Inferior parietal cortex (tissue), 1 donor: Measurements from ENCODE around the gene GIMAP2.
"Not testable (repeated sequence)": the region's sequence is repeated elsewhere in the genome, so short reads cannot be mapped to it uniquely, and the experiment has no call there.

ENCODE experiments used
- DNase-seq: peaks from one replicate; pipeline ENCODE4 v3.0.0-alpha.2; 2016; ENCODE audit errors: extremely low spot score

GIMAP2 gene

GRCh38 chr7:150676854-150677253, 8.7 kb upstream of the GIMAP2 start:
- not testable (repeated sequence) for DNase-seq

- not testable (repeated sequence) for DNase-seq
Measured at GRCh38 chr7:150678601-150679000, 6.9 kb upstream of the GIMAP2 start.

GRCh38 chr7:150680364-150680763, 5.1 kb upstream of the GIMAP2 start:
- not testable (repeated sequence) for DNase-seq

- DNase-seq: peak; percentile 15
Measured at GRCh38 chr7:150686030-150686631, 625 bp downstream of the GIMAP2 start.

DNA sequence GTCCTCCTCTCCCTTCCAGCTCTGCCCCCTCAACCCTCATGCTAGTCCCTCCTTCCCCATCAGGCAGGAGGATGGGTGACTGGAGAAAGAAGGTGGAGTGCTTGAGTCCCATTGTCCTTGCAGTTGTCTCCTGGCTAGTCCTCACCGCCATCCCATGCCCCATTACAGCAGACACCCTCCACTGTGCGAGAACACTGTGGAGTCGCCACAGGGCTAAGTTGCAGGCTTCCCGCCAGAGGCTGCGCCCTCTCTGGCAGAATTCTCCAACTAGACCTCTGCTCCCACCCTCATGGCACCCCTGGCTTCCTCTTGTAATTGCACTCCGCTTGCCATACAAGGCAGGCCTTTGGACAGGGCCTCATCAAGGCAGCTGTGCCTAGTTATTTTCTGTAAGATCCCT, 3.1 kb downstream of the GIMAP2 start:
- no peak for DNase-seq

- DNase-seq: no peak
Measured at GRCh38 chr7:150695654-150696053, 10.1 kb downstream of the GIMAP2 start.

DNA sequence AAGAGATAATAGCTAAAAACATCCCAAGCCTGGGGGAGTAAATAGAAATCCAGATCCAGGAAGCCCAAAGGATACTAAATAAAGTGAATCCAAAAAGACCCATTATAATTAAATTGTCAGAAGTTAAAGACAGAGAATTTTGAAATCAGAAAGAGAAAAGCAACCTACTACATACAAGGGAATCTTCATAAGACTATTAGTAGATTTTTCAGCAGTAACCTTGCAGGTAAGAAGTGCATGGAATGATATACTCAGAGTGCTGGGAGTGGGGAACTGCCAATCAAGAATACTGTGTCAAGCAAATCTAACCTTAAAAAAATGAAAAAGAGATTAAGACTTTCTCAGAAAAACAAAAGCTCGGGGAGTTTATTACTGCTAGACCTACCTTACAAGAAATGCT, 17.7 kb downstream of the GIMAP2 start:
- no peak for DNase-seq

- DNase-seq: no peak
Measured at GRCh38 chr7:150715293-150715692, 29.8 kb downstream of the GIMAP2 start.

- DNase-seq: no peak
Measured at GRCh38 chr7:150715738-150716137, 30.2 kb downstream of the GIMAP2 start.

GRCh38 chr7:150716368-150716767, 30.9 kb downstream of the GIMAP2 start, which contains the start of gene GIMAP1:
Gene GIMAP1, plus strand, starts transcription at chr7:150716613. Its CDS starts 2,435 bp downstream, at chr7:150719048.
- DNase-seq: no peak

- DNase-seq: no peak
Measured at GRCh38 chr7:150716939-150717338, 31.4 kb downstream of the GIMAP2 start.

GRCh38 chr7:150717814-150718420, 32.4 kb downstream of the GIMAP2 start:
- no peak for DNase-seq

DNA sequence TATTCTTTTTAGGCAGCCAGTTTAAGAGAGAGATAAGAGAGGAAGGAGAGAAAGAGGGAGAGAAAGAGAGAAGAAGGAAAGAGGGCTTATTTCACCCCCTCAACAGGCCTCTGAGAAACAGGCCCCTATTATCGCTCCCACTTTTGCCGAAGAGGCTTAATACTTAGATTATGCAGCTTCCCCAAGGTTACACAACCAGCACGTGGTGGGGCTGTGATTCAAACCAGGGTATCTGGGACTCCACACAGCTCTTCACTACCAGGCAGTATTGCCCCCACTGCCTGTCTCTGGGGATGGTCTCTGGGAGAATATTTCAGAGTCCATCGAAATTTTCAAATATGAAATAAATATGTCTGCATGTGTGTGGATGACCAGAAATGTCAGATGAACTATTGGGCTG, 33.9 kb downstream of the GIMAP2 start:
- no peak for DNase-seq

- no peak for DNase-seq
Measured at GRCh38 chr7:150719960-150720891, 34.7 kb downstream of the GIMAP2 start.

DNA sequence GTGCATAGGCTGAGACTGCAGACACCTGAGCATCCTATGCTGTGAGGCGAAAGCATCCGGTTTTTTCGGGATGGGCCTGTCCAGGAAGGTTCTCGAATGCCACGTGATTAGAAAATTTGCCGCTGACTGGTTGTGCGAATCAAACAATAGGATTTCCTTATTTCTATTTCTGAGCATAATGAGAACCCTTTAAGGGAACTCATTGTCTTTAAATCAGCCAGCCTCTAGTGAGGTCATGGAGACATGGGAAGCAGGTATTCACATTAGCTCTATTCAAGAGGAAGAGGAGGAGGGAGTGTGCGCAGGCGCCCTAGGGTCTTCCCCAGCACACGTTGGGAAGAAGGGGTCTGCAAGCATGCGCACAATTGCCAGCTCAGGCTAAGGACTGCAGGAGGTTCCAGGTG, 36.5 kb downstream of the GIMAP2 start:
- no peak for DNase-seq

- DNase-seq: no peak
Measured at GRCh38 chr7:150722431-150722931, 37.0 kb downstream of the GIMAP2 start.

DNA sequence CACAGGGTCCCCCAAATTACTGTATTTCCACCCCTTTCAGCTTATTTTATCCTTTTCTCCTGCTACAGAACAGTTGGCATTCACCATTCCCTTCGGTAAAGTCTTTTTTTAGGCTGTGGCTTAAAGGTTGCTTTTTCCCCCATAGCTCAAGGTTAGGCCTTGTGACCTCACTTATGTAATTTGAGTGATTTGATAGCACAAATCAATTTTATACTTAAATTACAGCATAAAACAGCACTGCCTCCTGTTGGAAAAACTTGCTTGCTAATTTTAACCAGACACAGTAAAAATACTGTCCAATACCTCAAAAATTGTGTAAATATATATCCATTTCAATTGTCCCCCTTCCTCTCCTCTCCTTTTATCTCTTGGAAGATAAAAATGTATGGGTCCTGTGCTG, 38.0 kb downstream of the GIMAP2 start:
- DNase-seq: no peak

- DNase-seq: no peak
Measured at GRCh38 chr7:150727381-150727780, 41.9 kb downstream of the GIMAP2 start.

DNA sequence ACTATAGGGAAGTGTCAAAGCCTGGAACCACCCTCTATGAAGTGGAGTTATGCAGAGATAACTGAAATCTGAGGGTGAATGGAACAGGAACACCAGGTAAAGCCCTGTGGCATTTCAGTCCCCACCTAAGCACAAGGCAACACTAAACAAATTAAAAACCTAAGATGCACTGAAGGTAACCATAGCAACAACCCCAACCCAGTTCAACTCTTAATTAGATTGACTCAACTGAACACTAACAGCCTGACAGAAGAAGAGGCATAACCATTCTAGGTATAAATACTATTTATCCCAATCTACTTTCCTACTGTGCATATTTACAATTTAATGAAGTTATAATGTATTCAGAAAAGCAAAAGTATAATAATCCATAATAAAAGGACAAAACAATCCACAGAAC, 42.5 kb downstream of the GIMAP2 start:
- DNase-seq: no peak

- no peak for DNase-seq
Measured at GRCh38 chr7:150728609-150729008, 43.1 kb downstream of the GIMAP2 start.

- no peak for DNase-seq
Measured at GRCh38 chr7:150731916-150732315, 46.4 kb downstream of the GIMAP2 start.

DNA sequence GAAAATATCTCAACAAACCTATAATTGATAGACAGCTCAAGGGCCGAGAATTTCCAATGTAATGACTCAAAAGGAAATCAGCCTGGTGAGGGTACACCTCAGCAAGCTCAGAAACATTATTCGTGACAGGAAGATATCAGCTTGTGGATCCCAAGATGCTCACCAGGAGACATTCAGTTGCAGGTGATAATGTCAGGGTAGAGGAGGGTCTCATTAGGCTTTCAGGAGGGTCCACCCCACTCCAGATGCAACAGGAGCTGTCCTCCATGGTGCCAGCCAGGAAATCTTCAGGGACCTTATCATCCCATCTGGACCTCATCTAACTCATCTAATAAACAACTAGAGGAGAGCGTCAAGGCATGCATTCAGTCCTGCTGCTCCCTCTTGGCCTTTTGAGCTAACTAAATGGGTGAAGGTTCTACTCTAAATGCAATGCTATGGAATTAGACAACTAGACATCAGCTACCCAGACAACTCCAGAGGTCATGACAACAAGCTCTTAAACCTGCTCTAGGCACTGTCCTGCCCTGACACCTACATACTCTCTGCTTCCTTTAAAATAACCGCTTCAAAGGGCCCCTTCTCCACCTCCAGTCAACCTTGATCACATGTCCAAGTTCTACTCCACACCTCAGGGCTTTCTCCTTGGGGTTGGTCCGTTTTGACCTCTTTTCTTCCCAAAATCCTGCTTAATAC, 47.4 kb downstream of the GIMAP2 start:
- no peak for DNase-seq
